ENCODE results near the gene COL15A1.

- TF ChIP-seq ZNF274 (IDR thresholded peaks at IDR 0.05; ENCODE audit: low read depth, low read length), result no peak
- TF ChIP-seq YY1 (IDR thresholded peaks at IDR 0.05; ENCODE audit: insufficient read depth, insufficient read length), result no peak
- no peak for TF ChIP-seq SUZ12 (IDR thresholded peaks at IDR 0.05; ENCODE audit: extremely low read depth, insufficient read depth, insufficient read length)
Measured at GRCh38 chr9:99056886-99057664, 113.4 kb downstream of the COL15A1 start.
